Measurements from ENCODE around the gene PRRG4. TPM values are rescaled to one million over a fixed set of nuclear protein-coding genes. Genes with fewer than 3 reads are reported as not detected.
A peak's percentile ranks its signal among the peaks of the same experiment; 100 is the strongest.

PRRG4 gene
- total RNA-seq, 3 donors from 2014 or later, result 2.2 to 25.5 (median 9.5) TPM

- no peaks in the 10 kb centered on the region for H3K4me1 ChIP-seq
- intact Hi-C loops (cut with DNase I; ENCODE audit: low total_unique reads), result no loop called here
- no peaks in the 10 kb centered on the region for H3K36me3 ChIP-seq
- H3K4me3 ChIP-seq, result peak overlapping the region in 1 of 3 donors; percentile 31
- no peak overlapping the region for H3K27ac ChIP-seq
- no peak for DNase-seq (ENCODE audit: low spot score in 2 of 2)
- TF ChIP-seq, protein P1, sequence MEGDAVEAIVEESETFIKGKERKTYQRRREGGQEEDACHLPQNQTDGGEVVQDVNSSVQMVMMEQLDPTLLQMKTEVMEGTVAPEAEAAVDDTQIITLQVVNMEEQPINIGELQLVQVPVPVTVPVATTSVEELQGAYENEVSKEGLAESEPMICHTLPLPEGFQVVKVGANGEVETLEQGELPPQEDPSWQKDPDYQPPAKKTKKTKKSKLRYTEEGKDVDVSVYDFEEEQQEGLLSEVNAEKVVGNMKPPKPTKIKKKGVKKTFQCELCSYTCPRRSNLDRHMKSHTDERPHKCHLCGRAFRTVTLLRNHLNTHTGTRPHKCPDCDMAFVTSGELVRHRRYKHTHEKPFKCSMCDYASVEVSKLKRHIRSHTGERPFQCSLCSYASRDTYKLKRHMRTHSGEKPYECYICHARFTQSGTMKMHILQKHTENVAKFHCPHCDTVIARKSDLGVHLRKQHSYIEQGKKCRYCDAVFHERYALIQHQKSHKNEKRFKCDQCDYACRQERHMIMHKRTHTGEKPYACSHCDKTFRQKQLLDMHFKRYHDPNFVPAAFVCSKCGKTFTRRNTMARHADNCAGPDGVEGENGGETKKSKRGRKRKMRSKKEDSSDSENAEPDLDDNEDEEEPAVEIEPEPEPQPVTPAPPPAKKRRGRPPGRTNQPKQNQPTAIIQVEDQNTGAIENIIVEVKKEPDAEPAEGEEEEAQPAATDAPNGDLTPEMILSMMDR (IDR thresholded peaks at IDR 0.05), result no peak
- TF ChIP-seq POLR2A (IDR thresholded peaks at IDR 0.05) (no peak), POLR2AphosphoS5 (IDR thresholded peaks at IDR 0.05) (no peak)
- H3K9me3 ChIP-seq, result no peaks in the 10 kb centered on the region
- no peaks in the 10 kb centered on the region for H3K27me3 ChIP-seq
Measured at GRCh38 chr11:32792111-32792947, 37.4 kb upstream of the PRRG4 start.

- Histone ChIP-seq H3K4me3 (peak overlapping the region in 1 of 3 donors; percentile 31), H3K4me1 (no peaks in the 10 kb centered on the region), H3K27ac (no peak overlapping the region), H3K9me3 (no peaks in the 10 kb centered on the region), H3K27me3 (no peaks in the 10 kb centered on the region), H3K36me3 (no peaks in the 10 kb centered on the region)
- TF ChIP-seq POLR2AphosphoS5 (IDR thresholded peaks at IDR 0.05), result no peak
- TF ChIP-seq, protein P1 (IDR thresholded peaks at IDR 0.05), result peak; percentile 59 to 78 (median 61)
- peak in 1 of 2 donors; percentile 59 for DNase-seq (ENCODE audit: low spot score in 2 of 2)
- intact Hi-C loops (cut with DNase I; ENCODE audit: low total_unique reads), result no loop called here
Measured at GRCh38 chr11:32792948-32793475, 36.7 kb upstream of the PRRG4 start.

- intact Hi-C loops (cut with DNase I; ENCODE audit: low total_unique reads), result no loop called here
- no peak within 1 kb of the TSS for H3K27ac ChIP-seq
- H3K4me1 ChIP-seq, result no peaks in the 10 kb centered on the region
- no peak within 1 kb of the TSS for H3K4me3 ChIP-seq
- TF ChIP-seq POLR2A (IDR thresholded peaks at IDR 0.05), result no peak
- no peak for TF ChIP-seq POLR2AphosphoS5 (IDR thresholded peaks at IDR 0.05)
- TF ChIP-seq, protein P1 (IDR thresholded peaks at IDR 0.05), result no peak
- no peaks in the 10 kb centered on the region for H3K36me3 ChIP-seq
- H3K27me3 ChIP-seq, result no peaks in the 10 kb centered on the region
- DNase-seq (ENCODE audit: low spot score in 2 of 2), result no peak
- no peaks in the 10 kb centered on the region for H3K9me3 ChIP-seq
Measured at GRCh38 chr11:32794439-32794838, 35.3 kb upstream of the PRRG4 start, which contains the start of gene CCDC73. Gene CCDC73 (minus strand): TSS chr11:32794662. CDS start chr11:32760243, 34,419 bp downstream.

- intact Hi-C loops (cut with DNase I; ENCODE audit: low total_unique reads), result no loop called here
- DNase-seq (ENCODE audit: low spot score in 2 of 2), result no peak
Measured at GRCh38 chr11:32796425-32796824, 33.3 kb upstream of the PRRG4 start.

More at GRCh38 chr11:32796425-32796824, 33.3 kb upstream of the PRRG4 start:
- Histone ChIP-seq H3K27me3 (no peaks in the 10 kb centered on the region), H3K4me3 (no peak overlapping the region), H3K9me3 (no peaks in the 10 kb centered on the region), H3K36me3 (no peaks in the 10 kb centered on the region), H3K4me1 (no peaks in the 10 kb centered on the region), H3K27ac (no peak overlapping the region)
- TF ChIP-seq POLR2A (IDR thresholded peaks at IDR 0.05), result no peak
- TF ChIP-seq, protein P1 (IDR thresholded peaks at IDR 0.05), result no peak
- no peak for TF ChIP-seq POLR2AphosphoS5 (IDR thresholded peaks at IDR 0.05)
